Endodermal cell (in vitro differentiated cells): ENCODE measurements around the gene C14orf180. TPM values are rescaled to one million over a fixed set of nuclear protein-coding genes. Genes with fewer than 3 reads are reported as not detected.

Experiments
- DNase-seq: peaks from one replicate; pipeline ENCODE4 v3.0.0-alpha.2; 2017
- H3K27ac ChIP-seq: 2 replicates; pipeline ENCODE4 v1.5.1; 2013; ENCODE audit warnings: mild to moderate bottlenecking, low read depth, low read length, moderate library complexity
- H3K27me3 ChIP-seq: 2 replicates; pipeline ENCODE4 v1.6.1; 2013; ENCODE audit warnings: mild to moderate bottlenecking, low read length, moderate library complexity; ENCODE audit not compliant: insufficient read depth, control insufficient read depth, poor library complexity, severe bottlenecking
- H3K36me3 ChIP-seq: 2 replicates; pipeline ENCODE4 v1.7.0; 2013; ENCODE audit warnings: mild to moderate bottlenecking, low read length, moderate library complexity; ENCODE audit not compliant: control insufficient read depth, insufficient read depth
- H3K4me1 ChIP-seq: one replicate; pipeline ENCODE4 v1.7.0; 2013; ENCODE audit warnings: low read length; ENCODE audit not compliant: control insufficient read depth, insufficient read depth
- H3K4me3 ChIP-seq: 2 replicates; pipeline ENCODE4 v1.5.1; 2013; ENCODE audit warnings: mild to moderate bottlenecking, low read length, moderate library complexity
- H3K9ac ChIP-seq: 2 replicates; pipeline ENCODE4 v1.6.1; 2013; ENCODE audit warnings: mild to moderate bottlenecking, low read length, moderate library complexity; ENCODE audit not compliant: poor library complexity, severe bottlenecking; ENCODE audit errors: extremely low read depth
- H3K9me3 ChIP-seq: 2 replicates; pipeline ENCODE4 v1.6.1; 2013; ENCODE audit warnings: mild to moderate bottlenecking, low read length, moderate library complexity; ENCODE audit not compliant: control insufficient read depth
- H3K27ac Mint-ChIP-seq: 2 replicates; pipeline ENCODE4 v1.8.0; 2020; ENCODE audit warnings: mixed read lengths
- H3K27me3 Mint-ChIP-seq: 2 replicates; pipeline ENCODE4 v1.8.0; 2021; ENCODE audit warnings: mild to moderate bottlenecking, mixed read lengths; ENCODE audit not compliant: insufficient read depth
- H3K36me3 Mint-ChIP-seq: 2 replicates; pipeline ENCODE4 v1.8.0; 2020; ENCODE audit warnings: low read depth, mixed read lengths
- H3K4me1 Mint-ChIP-seq: 2 replicates; pipeline ENCODE4 v1.8.0; 2020; ENCODE audit warnings: mixed read lengths
- H3K4me3 Mint-ChIP-seq: 2 replicates; pipeline ENCODE4 v1.8.0; 2020; ENCODE audit warnings: mild to moderate bottlenecking, moderate library complexity, mixed read lengths
- H3K9me3 Mint-ChIP-seq: 2 replicates; pipeline ENCODE4 v1.8.0; 2020; ENCODE audit warnings: mild to moderate bottlenecking, mixed read lengths
- CTCF ChIP-seq: fragments of 200-600 bp; sonication (generic); conservative IDR thresholded peaks from 2 replicates; pipeline ENCODE4 v1.5.0; 2021; ENCODE audit warnings: antibody characterized with exemption, mild to moderate bottlenecking
- WGBS, 2 experiments: methylation state at CpG; one replicate each; pipeline versions ENCODE4 v1.1.5 to v1.1.7; 2013; ENCODE audit warnings: missing lambda C conversion rate in 2 of 2, mixed read lengths in 1 of 2; ENCODE audit not compliant: insufficient coverage in 1 of 2, insufficient read length in 1 of 2; 5-methylcytosine and 5-hydroxymethylcytosine counted together
- total RNA-seq, 2 donors: library from RNA; stranded (reverse); fragmentation: NEBNext Ultra II Directional in 1 of 2; extraction: Animal tissue kit (Norgen Biotek cat#: 25700) in 1 of 2; gene quantifications; 2 replicates in 1 of 2; 3 replicates in 1 of 2; pipeline ENCODE4 v1.2.1, GENCODE V29; 2021

Gene C14orf180
- total RNA-seq, 2 donors from 2014 or later: not detected

GRCh38 chr14:104557766-104558165 lies 21.8 kb upstream of the C14orf180 start:
- TF ChIP-seq CTCF: no peak
- Histone ChIP-seq H3K27ac (no peak overlapping the region), H3K9me3 (no peaks in the 10 kb centered on the region), H3K36me3 (no peaks in the 10 kb centered on the region), H3K4me1 (no peaks in the 10 kb centered on the region), H3K9ac (no peak overlapping the region), H3K4me3 (no peak overlapping the region), H3K27me3 (no peaks in the 10 kb centered on the region)
- H3K36me3 Mint-ChIP-seq: no peaks in the 10 kb centered on the region
- no peak for DNase-seq
- no peaks in the 10 kb centered on the region for H3K4me1 Mint-ChIP-seq
- 94 to 100% methylated on average over 1 of the region's 1 CpG for WGBS, 2 experiments
- H3K27me3 Mint-ChIP-seq: no peaks in the 10 kb centered on the region
- H3K27ac Mint-ChIP-seq: no peak overlapping the region
- H3K9me3 Mint-ChIP-seq: no peaks in the 10 kb centered on the region
- H3K4me3 Mint-ChIP-seq: no peak overlapping the region

- no peak for TF ChIP-seq CTCF
- WGBS, 2 experiments: 90 to 99% methylated on average over 10 to 16 of the region's 16 CpGs
- no peaks in the 10 kb centered on the region for H3K4me1 ChIP-seq
- DNase-seq: no peak
- no peak overlapping the region for H3K9ac ChIP-seq
- Mint-ChIP-seq H3K4me3 (no peak overlapping the region), H3K27ac (no peak overlapping the region), H3K27me3 (no peaks in the 10 kb centered on the region), H3K36me3 (no peaks in the 10 kb centered on the region), H3K4me1 (no peaks in the 10 kb centered on the region), H3K9me3 (no peaks in the 10 kb centered on the region)
- no peaks in the 10 kb centered on the region for H3K36me3 ChIP-seq
- H3K4me3 ChIP-seq: no peak overlapping the region
- no peaks in the 10 kb centered on the region for H3K27me3 ChIP-seq
- no peaks in the 10 kb centered on the region for H3K9me3 ChIP-seq
- no peak overlapping the region for H3K27ac ChIP-seq
These were observed 21.1 kb upstream of the C14orf180 start for GRCh38 chr14:104558231-104559027.

- H3K27me3 ChIP-seq: no peaks in the 10 kb centered on the region
- H3K9me3 ChIP-seq: no peaks in the 10 kb centered on the region
- H3K27me3 Mint-ChIP-seq: no peaks in the 10 kb centered on the region
- peaks cover 2% of the 10 kb centered on the region for H3K4me1 ChIP-seq
- 87 to 97% methylated on average over 10 to 15 of the region's 15 CpGs for WGBS, 2 experiments
- H3K27ac Mint-ChIP-seq: no peak overlapping the region
- no peak overlapping the region for H3K4me3 Mint-ChIP-seq
- H3K9ac ChIP-seq: no peak overlapping the region
- peak; percentile 30 for DNase-seq
- H3K9me3 Mint-ChIP-seq: no peaks in the 10 kb centered on the region
- H3K36me3 ChIP-seq: no peaks in the 10 kb centered on the region
- H3K36me3 Mint-ChIP-seq: no peaks in the 10 kb centered on the region
- H3K4me1 Mint-ChIP-seq: no peaks in the 10 kb centered on the region
- H3K4me3 ChIP-seq: no peak overlapping the region
- TF ChIP-seq CTCF: no peak
- H3K27ac ChIP-seq: no peak overlapping the region
These were observed 20.3 kb upstream of the C14orf180 start for GRCh38 chr14:104559028-104559803.
